H9 (cell line): Measurements from ENCODE around the gene C7. TPM values are rescaled to one million over a fixed set of nuclear protein-coding genes. Genes with fewer than 3 reads are reported as not detected.

ENCODE experiments used
- DNase-seq: peaks from one replicate; pipeline ENCODE4 v3.0.0-alpha.2; 2017
- H2AFZ ChIP-seq: one replicate; pipeline ENCODE4 v1.6.1; 2013; ENCODE audit warnings: mild to moderate bottlenecking, low read length, control low read depth, moderate library complexity
- H2AK5ac ChIP-seq: 2 replicates; pipeline ENCODE4 v1.6.1; 2013; ENCODE audit warnings: low read length, control low read depth, mixed read lengths; ENCODE audit not compliant: insufficient read length
- H2BK120ac ChIP-seq: one replicate; pipeline ENCODE4 v1.6.1; 2013; ENCODE audit warnings: low read depth, mild to moderate bottlenecking, low read length, control low read depth, inconsistent platforms; ENCODE audit not compliant: poor library complexity, severe bottlenecking
- H2BK12ac ChIP-seq: 2 replicates; pipeline ENCODE4 v1.6.1; 2013; ENCODE audit warnings: low read length, control low read depth, mixed read lengths, low read depth; ENCODE audit not compliant: insufficient read length
- H2BK15ac ChIP-seq: 2 replicates; pipeline ENCODE4 v1.6.1; 2013; ENCODE audit warnings: low read depth, low read length, control low read depth
- H2BK20ac ChIP-seq: one replicate; pipeline ENCODE4 v1.6.1; 2013; ENCODE audit warnings: low read depth, mild to moderate bottlenecking, low read length, control low read depth, inconsistent platforms; ENCODE audit not compliant: poor library complexity, severe bottlenecking
- H2BK5ac ChIP-seq: 2 replicates; pipeline ENCODE4 v1.6.1; 2013; ENCODE audit warnings: low read length, control low read depth, mixed read lengths; ENCODE audit not compliant: insufficient read length
- H3K14ac ChIP-seq: 2 replicates; pipeline ENCODE4 v1.6.1; 2013; ENCODE audit warnings: low read length, control low read depth; ENCODE audit not compliant: insufficient read depth
- H3K18ac ChIP-seq: 2 replicates; pipeline ENCODE4 v1.6.1; 2013; ENCODE audit warnings: low read depth, mild to moderate bottlenecking, mixed read lengths, low read length, control low read depth; ENCODE audit not compliant: insufficient read length
- H3K23ac ChIP-seq: 2 replicates; pipeline ENCODE4 v1.6.1; 2013; ENCODE audit warnings: low read length, control low read depth, mixed read lengths, low read depth; ENCODE audit not compliant: insufficient read length
- H3K23me2 ChIP-seq: 2 replicates; pipeline ENCODE4 v1.6.1; 2013; ENCODE audit warnings: low read depth, mild to moderate bottlenecking, mixed read lengths, low read length, control low read depth; ENCODE audit not compliant: insufficient read length, poor library complexity, severe bottlenecking
- H3K27ac ChIP-seq: 2 replicates; pipeline ENCODE4 v1.5.1; 2013; ENCODE audit warnings: low read length, control low read depth, mixed read lengths, low read depth; ENCODE audit not compliant: insufficient read length
- H3K27me3 ChIP-seq: 2 replicates; pipeline ENCODE4 v1.6.1; 2013; ENCODE audit warnings: low read length, control low read depth, inconsistent platforms; ENCODE audit not compliant: insufficient read depth
- H3K4ac ChIP-seq: 2 replicates; pipeline ENCODE4 v1.6.1; 2013; ENCODE audit warnings: low read depth, mild to moderate bottlenecking, control low read depth, inconsistent platforms, low read length, moderate library complexity
- H3K4me1 ChIP-seq: 2 replicates; pipeline ENCODE4 v1.6.1; 2013; ENCODE audit warnings: low read length, control low read depth, inconsistent platforms; ENCODE audit not compliant: insufficient read depth
- H3K4me2 ChIP-seq: 2 replicates; pipeline ENCODE4 v1.6.1; 2013; ENCODE audit warnings: low read length, control low read depth, mixed read lengths; ENCODE audit not compliant: insufficient read length, insufficient read depth
- H3K56ac ChIP-seq: 2 replicates; pipeline ENCODE4 v1.6.1; 2013; ENCODE audit warnings: low read depth, mild to moderate bottlenecking, mixed read lengths, low read length, control low read depth; ENCODE audit not compliant: insufficient read length
- H3K79me1 ChIP-seq: 2 replicates; pipeline ENCODE4 v1.6.1; 2013; ENCODE audit warnings: low read depth, mild to moderate bottlenecking, moderate library complexity, low read length, control low read depth, inconsistent platforms; ENCODE audit not compliant: insufficient read depth, poor library complexity, severe bottlenecking
- H3K79me2 ChIP-seq: 2 replicates; pipeline ENCODE4 v1.6.1; 2013; ENCODE audit warnings: low read length, control low read depth, inconsistent platforms; ENCODE audit not compliant: insufficient read depth
- H3K9ac ChIP-seq: 2 replicates; pipeline ENCODE4 v1.6.1; 2013; ENCODE audit warnings: low read length, control low read depth, mixed read lengths; ENCODE audit not compliant: insufficient read length; ENCODE audit errors: extremely low read depth
- H3K9me3 ChIP-seq: one replicate; pipeline ENCODE4 v1.6.1; 2013; ENCODE audit warnings: low read depth, low read length, inconsistent platforms; ENCODE audit not compliant: control insufficient read depth
- H3T11ph ChIP-seq: one replicate; pipeline ENCODE4 v1.6.1; 2013; ENCODE audit warnings: mild to moderate bottlenecking, low read length, control low read depth, inconsistent platforms
- H4K20me1 ChIP-seq: one replicate; pipeline ENCODE4 v1.6.1; 2013; ENCODE audit not compliant: control insufficient read depth, insufficient read length, insufficient read depth
- H4K5ac ChIP-seq: 2 replicates; pipeline ENCODE4 v1.6.1; 2013; ENCODE audit warnings: low read depth, mild to moderate bottlenecking, mixed read lengths, low read length, control low read depth; ENCODE audit not compliant: insufficient read length
- H4K8ac ChIP-seq: replicated peaks from 2 replicates; pipeline ENCODE4 v1.6.1; 2013; ENCODE audit warnings: low read length, control low read depth, mixed read lengths, low read depth; ENCODE audit not compliant: insufficient read length
- H4K91ac ChIP-seq: 2 replicates; pipeline ENCODE4 v1.6.1; 2013; ENCODE audit warnings: low read depth, mild to moderate bottlenecking, moderate library complexity, mixed read lengths, low read length, control low read depth; ENCODE audit not compliant: insufficient read length
- H3K27ac Mint-ChIP-seq, 3 experiments: 2 replicates in 2 of 3; 3 replicates in 1 of 3; pipeline ENCODE4 v1.8.0; 2020 to 2021; ENCODE audit warnings: mixed read lengths in 3 of 3, mild to moderate bottlenecking in 1 of 3, moderate library complexity in 1 of 3
- H3K27me3 Mint-ChIP-seq: 2 replicates; pipeline ENCODE4 v1.8.0; 2021; ENCODE audit warnings: low read depth, mild to moderate bottlenecking, moderate library complexity, mixed read lengths
- H3K36me3 Mint-ChIP-seq, 3 experiments: 2 replicates in 2 of 3; 3 replicates in 1 of 3; pipeline ENCODE4 v1.8.0; 2020 to 2021; ENCODE audit warnings: low read depth in 3 of 3, mixed read lengths in 3 of 3; ENCODE audit not compliant: insufficient read depth in 1 of 3
- H3K4me1 Mint-ChIP-seq, 2 experiments: 2 replicates each; pipeline ENCODE4 v1.8.0; 2020; ENCODE audit warnings: mixed read lengths in 2 of 2
- H3K4me3 Mint-ChIP-seq, 2 experiments: 2 replicates in 1 of 2; 3 replicates in 1 of 2; pipeline ENCODE4 v1.8.0; 2020 to 2021; ENCODE audit warnings: mild to moderate bottlenecking in 2 of 2, mixed read lengths in 2 of 2, moderate library complexity in 1 of 2
- H3K9me3 Mint-ChIP-seq, 2 experiments: 2 replicates in 1 of 2; 3 replicates in 1 of 2; pipeline ENCODE4 v1.8.0; 2020; ENCODE audit warnings: mild to moderate bottlenecking in 2 of 2, mixed read lengths in 2 of 2, moderate library complexity in 1 of 2
- CTCF ChIP-seq: fragments of 200-600 bp; sonication (generic); conservative IDR thresholded peaks from 3 replicates; pipeline ENCODE4 v1.8.0; 2021; ENCODE audit warnings: antibody characterized with exemption, mild to moderate bottlenecking
- WGBS: extraction: QIAGEN DNeasy Blood & Tissue Kit; methylation state at CpG from one replicate; pipeline ENCODE4 v1.1.7; 2013; ENCODE audit warnings: missing lambda C conversion rate, low lambda C conversion rate, mixed read lengths; ENCODE audit not compliant: insufficient read length; ENCODE audit errors: extremely low coverage; 5-methylcytosine and 5-hydroxymethylcytosine counted together
- total RNA-seq: library from RNA; stranded (reverse); gene quantifications from 2 replicates; pipeline ENCODE4 v1.2.1, GENCODE V29; 2021

The C7 gene
- total RNA-seq, 1 experiment from 2014 or later, result 0.52 TPM

DNA sequence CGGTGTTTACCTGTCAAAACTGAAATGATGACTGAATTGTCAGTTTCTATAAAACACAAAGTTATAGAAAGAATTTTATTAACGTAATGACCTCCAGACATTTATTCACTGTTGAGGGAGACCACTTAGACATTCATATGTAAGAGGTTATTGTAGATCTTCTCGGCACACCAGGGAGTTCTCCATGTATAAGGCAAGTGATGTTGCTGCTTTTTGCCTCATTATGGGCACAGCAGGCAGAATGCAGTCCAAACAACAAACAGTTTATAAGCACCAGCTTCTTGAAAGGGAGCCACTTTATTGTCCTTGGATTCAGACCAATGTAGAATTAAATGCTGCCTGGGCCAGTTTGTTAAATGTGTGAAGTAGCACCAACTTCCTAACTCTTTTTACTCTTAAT lies 66.7 kb downstream of the C7 start:
- no peaks in the 10 kb centered on the region for H3K27me3 Mint-ChIP-seq
- Histone ChIP-seq H2BK12ac (no peak overlapping the region), H3K23ac (no peak overlapping the region), H4K8ac (no peak overlapping the region), H2BK20ac (no peak overlapping the region), H2BK5ac (no peak overlapping the region), H3K4me1 (no peaks in the 10 kb centered on the region; the same call in 1 of the 2 replicates), H3K79me2 (no peaks in the 10 kb centered on the region), H3K56ac (no peak overlapping the region), H3T11ph (no peak overlapping the region), H3K27ac (no peak overlapping the region), H4K91ac (no peak overlapping the region), H3K18ac (no peak overlapping the region), H4K5ac (no peak overlapping the region), H3K9me3 (no peaks in the 10 kb centered on the region), H4K20me1 (no peaks in the 10 kb centered on the region), H3K4ac (no peak overlapping the region), H3K27me3 (no peaks in the 10 kb centered on the region), H2AK5ac (no peak overlapping the region), H3K14ac (no peak overlapping the region), H3K9ac (no peak overlapping the region), H2BK120ac (no peak overlapping the region), H3K4me2 (no peak overlapping the region), H3K23me2 (no peaks in the 10 kb centered on the region), H3K79me1 (no peaks in the 10 kb centered on the region), H2AFZ (no peak overlapping the region), H2BK15ac (no peak overlapping the region)
- H3K27ac Mint-ChIP-seq, result no peak overlapping the region
- no peaks in the 10 kb centered on the region for H3K9me3 Mint-ChIP-seq
- no peaks in the 10 kb centered on the region for H3K36me3 Mint-ChIP-seq
- DNase-seq, result no peak
- no CpG with 5 or more reads among the region's 3 CpGs for WGBS
- no peak for TF ChIP-seq CTCF
- H3K4me3 Mint-ChIP-seq, result no peak overlapping the region
- H3K4me1 Mint-ChIP-seq, result peaks cover 6 to 8% of the 10 kb centered on the region in 2 experiments
